HFF-Myc (cell line): ENCODE data around the gene SLIT3.
A peak's percentile ranks its signal among the peaks of the same experiment; 100 is the strongest.

Source experiments
- DNase-seq: peaks from one replicate; pipeline ENCODE4 v3.0.0-alpha.2; 2011; ENCODE audit warnings: low read depth; ENCODE audit errors: extremely low read depth
- H3K4me3 ChIP-seq: replicated peaks from 2 replicates; pipeline ENCODE4 v1.5.1; 2011; ENCODE audit warnings: low read depth, mild to moderate bottlenecking, control low read depth, low read length
- TF ChIP-seq, protein P1 (sequence below): IDR thresholded peaks from 2 replicates; pipeline ENCODE4 v1.5.1; 2012; ENCODE audit warnings: mild to moderate bottlenecking, low read depth, low read length, control low read depth; ENCODE audit errors: missing control alignments

Gene SLIT3

GRCh38 chr5:168874713-168875380, 426.1 kb downstream of the SLIT3 start:
- TF ChIP-seq, protein P1, sequence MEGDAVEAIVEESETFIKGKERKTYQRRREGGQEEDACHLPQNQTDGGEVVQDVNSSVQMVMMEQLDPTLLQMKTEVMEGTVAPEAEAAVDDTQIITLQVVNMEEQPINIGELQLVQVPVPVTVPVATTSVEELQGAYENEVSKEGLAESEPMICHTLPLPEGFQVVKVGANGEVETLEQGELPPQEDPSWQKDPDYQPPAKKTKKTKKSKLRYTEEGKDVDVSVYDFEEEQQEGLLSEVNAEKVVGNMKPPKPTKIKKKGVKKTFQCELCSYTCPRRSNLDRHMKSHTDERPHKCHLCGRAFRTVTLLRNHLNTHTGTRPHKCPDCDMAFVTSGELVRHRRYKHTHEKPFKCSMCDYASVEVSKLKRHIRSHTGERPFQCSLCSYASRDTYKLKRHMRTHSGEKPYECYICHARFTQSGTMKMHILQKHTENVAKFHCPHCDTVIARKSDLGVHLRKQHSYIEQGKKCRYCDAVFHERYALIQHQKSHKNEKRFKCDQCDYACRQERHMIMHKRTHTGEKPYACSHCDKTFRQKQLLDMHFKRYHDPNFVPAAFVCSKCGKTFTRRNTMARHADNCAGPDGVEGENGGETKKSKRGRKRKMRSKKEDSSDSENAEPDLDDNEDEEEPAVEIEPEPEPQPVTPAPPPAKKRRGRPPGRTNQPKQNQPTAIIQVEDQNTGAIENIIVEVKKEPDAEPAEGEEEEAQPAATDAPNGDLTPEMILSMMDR = peak; percentile 22
- no peak for DNase-seq
- H3K4me3 ChIP-seq = no peak overlapping the region

DNA sequence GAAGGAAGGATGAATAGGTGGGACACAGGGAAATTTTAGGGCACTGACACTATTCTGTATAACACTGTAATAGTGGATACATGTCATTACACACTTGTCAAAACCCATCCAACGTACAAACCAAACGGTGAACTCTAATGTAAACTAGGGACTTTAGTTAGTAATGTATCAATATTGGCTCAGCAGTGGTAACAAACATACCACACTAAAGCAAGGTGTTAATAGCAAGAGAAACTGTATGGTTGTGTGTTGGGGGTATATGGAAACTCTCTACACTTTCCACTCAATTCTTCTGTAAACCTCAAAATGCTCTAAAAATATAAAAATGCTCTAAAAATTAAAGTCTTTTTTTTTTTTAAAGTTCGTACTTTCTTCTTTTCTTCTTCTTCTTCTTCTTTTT, 428.7 kb downstream of the SLIT3 start:
- no peak overlapping the region for H3K4me3 ChIP-seq
- DNase-seq = no peak
- TF ChIP-seq, protein P1 = no peak

- H3K4me3 ChIP-seq = no peak overlapping the region
- DNase-seq = no peak
- TF ChIP-seq, protein P1 = no peak
These were observed 430.0 kb downstream of the SLIT3 start for GRCh38 chr5:168870910-168871309.

DNA sequence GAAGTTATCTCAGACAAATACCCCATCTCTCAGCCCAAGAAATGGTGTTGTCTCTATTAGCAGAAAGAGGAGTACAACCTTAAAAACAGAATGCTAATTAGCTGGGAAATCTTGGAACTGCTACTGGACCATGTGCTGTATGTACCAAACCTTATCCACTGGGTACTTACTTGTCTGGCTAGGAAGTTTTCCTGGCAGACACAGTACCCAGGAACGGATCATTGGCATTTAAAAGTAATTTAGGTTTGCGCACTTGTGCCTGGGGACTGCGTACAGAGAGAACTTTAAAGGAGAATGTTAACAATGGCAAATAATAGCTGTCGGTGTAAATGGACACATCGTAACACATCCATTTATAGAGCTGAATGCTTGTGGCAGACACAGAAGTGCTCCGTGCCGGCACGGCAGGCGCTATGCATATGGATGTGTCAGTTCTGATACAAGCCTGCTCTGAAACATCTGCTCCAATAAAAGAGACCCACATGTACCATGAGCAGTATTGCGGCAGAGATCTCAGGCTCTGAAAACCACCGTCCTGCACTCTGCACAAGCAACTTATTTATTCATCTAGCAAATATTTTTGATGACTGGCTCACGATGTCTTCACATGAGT, 431.2 kb downstream of the SLIT3 start:
- TF ChIP-seq, protein P1 = no peak
- DNase-seq = no peak
- no peak overlapping the region for H3K4me3 ChIP-seq

- TF ChIP-seq, protein P1 = no peak
- H3K4me3 ChIP-seq = no peak overlapping the region
- DNase-seq = no peak
These were observed 433.7 kb downstream of the SLIT3 start for GRCh38 chr5:168867241-168867640.

GRCh38 chr5:168865968-168866367, 435.0 kb downstream of the SLIT3 start:
- TF ChIP-seq, protein P1 = no peak
- no peak for DNase-seq
- H3K4me3 ChIP-seq = no peak overlapping the region
